Gastrocnemius medialis (tissue), 4 donors: Measurements from ENCODE around the gene WSB1. TPM values are rescaled to one million over a fixed set of nuclear protein-coding genes. Genes with fewer than 3 reads are reported as not detected.

ENCODE experiments used
- ATAC-seq, 2 donors: fragments of 150-250 bp; one replicate each; pipeline ENCODE4 v1.9.1; 2016
- DNase-seq, 2 donors: peaks; one replicate each; pipeline ENCODE4 v3.0.0-alpha.2; 2019
- H3K27ac ChIP-seq, 4 donors: fragments of 200-600 bp; sonication (generic); 1 replicate in 1 of 4; 2 replicates in 3 of 4; pipeline ENCODE4 v1.5.1; 2016 to 2018; ENCODE audit warnings: mild to moderate bottlenecking in 2 of 4, moderate library complexity in 1 of 4
- H3K27me3 ChIP-seq, 3 donors: fragments of 200-600 bp; sonication (generic) in 2 of 3; 1 replicate in 1 of 3; 2 replicates in 2 of 3; pipeline versions ENCODE4 v1.5.1 to v1.6.0; 2016 to 2019; ENCODE audit warnings: mild to moderate bottlenecking in 1 of 3, moderate library complexity in 1 of 3
- H3K36me3 ChIP-seq, 2 donors: fragments of 200-600 bp; sonication (generic) in 1 of 2; one replicate each; pipeline ENCODE4 v1.5.1; 2017 to 2018
- H3K4me1 ChIP-seq, 2 donors: fragments of 200-600 bp; sonication (generic) in 1 of 2; one replicate each; pipeline ENCODE4 v1.5.1; 2016 to 2017; ENCODE audit warnings: mild to moderate bottlenecking in 2 of 2
- H3K4me3 ChIP-seq, 4 donors: fragments of 200-600 bp; sonication (generic) in 3 of 4; 1 replicate in 1 of 4; 2 replicates in 3 of 4; pipeline ENCODE4 v1.5.1; 2016 to 2019; ENCODE audit warnings: mild to moderate bottlenecking in 2 of 4
- H3K9me3 ChIP-seq, 3 donors: fragments of 200-600 bp; sonication (generic) in 2 of 3; 1 replicate in 1 of 3; 2 replicates in 2 of 3; pipeline ENCODE4 v1.5.1; 2016 to 2019
- POLR2A ChIP-seq, 2 donors: fragments of 450-650 bp; IDR thresholded peaks; one replicate each; pipeline ENCODE4 v1.6.1; 2017; ENCODE audit warnings: antibody characterized with exemption in 2 of 2, mild to moderate bottlenecking in 2 of 2, moderate library complexity in 2 of 2
- in situ Hi-C, 4 donors: fragments of 200-750 bp; cut with MboI; loops; one replicate each; pipeline versions ENCODE4 v1.15.0 to v1.8.0; 2017; ENCODE audit warnings: low sequenced_read_pairs in 4 of 4
- intact Hi-C: fragments of 100-400 bp; cut with DNase I; formaldehyde crosslinking; loops from one replicate; pipeline ENCODE4 v1.15.1; 2023; ENCODE audit warnings: low total_unique reads
- microRNA-seq, 2 donors: library from miRNA; unstranded; fragments of <30 nt; microRNA quantifications; one replicate each; pipeline ENCODE4, GENCODE V29; 2016; ENCODE audit warnings: borderline replicate concordance in 2 of 2
- total RNA-seq, 4 donors: library from RNA; depleted of rRNA; stranded (reverse); fragments of >200 nt; gene quantifications; one replicate each; pipeline versions ENCODE4 v1.1.0 to v1.2.3, GENCODE V29; 2016
- TF ChIP-seq, protein P1 (sequence below), 5 experiments: fragments of 450-650 bp in 3 of 5; fragments of 200-600 bp in 2 of 5; sonication (generic) in 2 of 5; IDR thresholded peaks in 4 of 5; conservative IDR thresholded peaks in 1 of 5; 1 replicate in 4 of 5; 2 replicates in 1 of 5; pipeline ENCODE4 v1.5.1; 2016 to 2019; ENCODE audit warnings: antibody characterized with exemption in 5 of 5, mild to moderate bottlenecking in 3 of 5, moderate library complexity in 3 of 5

WSB1 gene
- total RNA-seq, 4 donors from 2014 or later, result 15.8 to 48.1 (median 20.4) TPM

GRCh38 chr17:27362909-27363308 is 69.0 kb downstream of the WSB1 start:
- intact Hi-C loops, result no loop called here
- Histone ChIP-seq H3K4me1 (no peaks in the 10 kb centered on the region), H3K9me3 (no peaks in the 10 kb centered on the region), H3K27ac (no peak overlapping the region), H3K36me3 (no peaks in the 10 kb centered on the region), H3K27me3 (no peaks in the 10 kb centered on the region), H3K4me3 (no peak overlapping the region)
- DNase-seq (no peak), ATAC-seq (no peak)
- in situ Hi-C loops, result loop anchor here in 2 of 4 donors (25.0 kb wide), 2 partner anchors 99 to 524 kb away; partner anchors contain the start of genes KSR1 (in 2 of the 2) and LYRM9 (in 1 of the 2)
- TF ChIP-seq POLR2A (IDR thresholded peaks at IDR 0.05), result no peak
- TF ChIP-seq, protein P1, sequence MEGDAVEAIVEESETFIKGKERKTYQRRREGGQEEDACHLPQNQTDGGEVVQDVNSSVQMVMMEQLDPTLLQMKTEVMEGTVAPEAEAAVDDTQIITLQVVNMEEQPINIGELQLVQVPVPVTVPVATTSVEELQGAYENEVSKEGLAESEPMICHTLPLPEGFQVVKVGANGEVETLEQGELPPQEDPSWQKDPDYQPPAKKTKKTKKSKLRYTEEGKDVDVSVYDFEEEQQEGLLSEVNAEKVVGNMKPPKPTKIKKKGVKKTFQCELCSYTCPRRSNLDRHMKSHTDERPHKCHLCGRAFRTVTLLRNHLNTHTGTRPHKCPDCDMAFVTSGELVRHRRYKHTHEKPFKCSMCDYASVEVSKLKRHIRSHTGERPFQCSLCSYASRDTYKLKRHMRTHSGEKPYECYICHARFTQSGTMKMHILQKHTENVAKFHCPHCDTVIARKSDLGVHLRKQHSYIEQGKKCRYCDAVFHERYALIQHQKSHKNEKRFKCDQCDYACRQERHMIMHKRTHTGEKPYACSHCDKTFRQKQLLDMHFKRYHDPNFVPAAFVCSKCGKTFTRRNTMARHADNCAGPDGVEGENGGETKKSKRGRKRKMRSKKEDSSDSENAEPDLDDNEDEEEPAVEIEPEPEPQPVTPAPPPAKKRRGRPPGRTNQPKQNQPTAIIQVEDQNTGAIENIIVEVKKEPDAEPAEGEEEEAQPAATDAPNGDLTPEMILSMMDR (IDR thresholded peaks at IDR 0.05 in 4 of 5, conservative IDR thresholded peaks at IDR 0.05 in 1 of 5), result no peak

DNA sequence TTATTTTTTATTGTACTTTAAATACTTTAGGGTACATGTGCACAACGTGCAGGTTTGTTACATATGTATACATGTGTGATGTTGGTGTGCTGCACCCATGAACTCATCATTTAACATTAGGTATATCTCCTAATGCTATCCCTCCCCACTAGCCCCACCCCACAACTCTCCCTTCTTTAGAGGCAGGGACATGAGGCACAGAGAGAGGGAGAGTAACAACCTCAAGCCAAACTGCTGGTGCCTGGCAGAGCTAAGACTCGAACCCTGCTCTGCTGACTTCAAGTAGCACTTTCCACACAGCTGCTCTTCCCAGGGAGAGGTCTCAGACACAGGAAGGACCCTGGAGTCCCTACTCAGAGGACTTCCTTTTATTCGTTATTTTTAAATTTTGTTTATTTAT is 69.4 kb downstream of the WSB1 start:
- H3K27ac ChIP-seq, result no peak overlapping the region
- no peaks in the 10 kb centered on the region for H3K36me3 ChIP-seq
- H3K4me3 ChIP-seq, result no peak overlapping the region
- in situ Hi-C loops (loop anchor here in 2 of 4 donors (25.0 kb wide), 2 partner anchors 99 to 524 kb away; partner anchors contain the start of genes KSR1 (in 2 of the 2) and LYRM9 (in 1 of the 2)), intact Hi-C loops (no loop called here)
- TF ChIP-seq POLR2A (IDR thresholded peaks at IDR 0.05), result no peak
- TF ChIP-seq, protein P1 (IDR thresholded peaks at IDR 0.05 in 4 of 5, conservative IDR thresholded peaks at IDR 0.05 in 1 of 5), result no peak
- H3K4me1 ChIP-seq, result no peaks in the 10 kb centered on the region
- H3K9me3 ChIP-seq, result no peaks in the 10 kb centered on the region
- H3K27me3 ChIP-seq, result no peaks in the 10 kb centered on the region
- ATAC-seq, result no peak
- DNase-seq, result no peak

Small RNA genes within 50 kb of the gene (microRNA-seq; reads per million reads assigned to microRNA genes)
- 0 reads per million in 2 donors for gene MIR4522

Other genes with a start within 250 kb of the WSB1 start
- gene KSR1, start 162.3 kb downstream of the WSB1 start, total RNA-seq, result 10 to 100 TPM; 10.4 to 17.7 (median 13.2) TPM